NCI-H128 (cell line): ENCODE data around the gene MRPL14.

Experiments used
- DNase-seq: peaks from one replicate; lab custom pipeline; 2025; ENCODE audit not compliant: unreplicated experiment; lab: John Stamatoyannopoulos, UW

The MRPL14 gene

GRCh38 chr6:44126320-44127149 is 717 bp downstream of the MRPL14 start:
- DNase-seq = no peak

GRCh38 chr6:44123544-44123943 is 3.7 kb downstream of the MRPL14 start:
- DNase-seq = no peak

DNA sequence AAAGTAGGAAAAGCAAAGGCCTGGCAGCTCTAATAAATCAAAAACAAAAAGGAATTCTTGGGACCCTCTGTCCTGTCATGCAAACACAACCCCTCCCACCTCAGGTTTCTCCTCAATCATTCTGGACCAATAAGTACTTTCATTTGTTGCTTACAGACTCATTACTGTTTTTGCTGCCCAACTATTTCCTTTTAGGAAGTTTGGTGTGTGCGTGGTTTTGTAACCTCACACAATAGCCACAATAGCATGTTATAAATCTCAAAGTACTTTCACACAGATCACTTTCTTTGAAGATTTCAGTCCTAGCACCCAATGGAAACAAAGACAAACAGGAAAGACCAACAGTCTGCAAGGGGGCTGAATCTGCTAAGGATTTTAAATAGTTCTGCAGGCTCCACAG is 4.5 kb downstream of the MRPL14 start:
- no peak for DNase-seq

GRCh38 chr6:44120692-44121443 is 6.4 kb downstream of the MRPL14 start:
- DNase-seq = no peak

DNA sequence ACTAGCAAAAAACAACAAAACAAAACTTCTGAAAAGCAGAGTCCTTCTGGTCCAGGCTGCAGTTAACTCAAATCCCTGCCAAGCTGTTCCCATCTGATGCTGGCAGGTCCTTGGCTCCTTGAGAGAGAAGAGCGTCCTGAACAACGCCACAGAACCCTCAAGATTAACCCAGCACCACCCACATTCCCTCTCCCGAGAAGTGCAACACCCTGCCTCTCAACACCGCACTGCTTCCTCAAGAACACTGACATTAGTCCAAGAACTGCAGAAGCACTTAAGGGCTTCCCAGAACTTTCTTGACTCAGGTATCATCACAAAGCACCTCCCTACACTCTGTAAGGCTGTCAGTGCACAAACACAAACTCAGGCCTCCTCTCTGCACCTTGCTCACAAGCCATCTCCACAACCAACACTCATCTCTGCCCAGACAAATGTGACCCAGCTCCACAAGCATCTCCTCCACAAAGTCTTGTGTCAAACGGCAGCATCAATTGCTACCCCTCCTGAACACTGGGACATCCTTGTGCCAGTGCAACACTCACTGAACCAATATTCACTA is 7.5 kb downstream of the MRPL14 start:
- DNase-seq = no peak

- no peak for DNase-seq
Measured at GRCh38 chr6:44117397-44118128, 9.7 kb downstream of the MRPL14 start.

DNA sequence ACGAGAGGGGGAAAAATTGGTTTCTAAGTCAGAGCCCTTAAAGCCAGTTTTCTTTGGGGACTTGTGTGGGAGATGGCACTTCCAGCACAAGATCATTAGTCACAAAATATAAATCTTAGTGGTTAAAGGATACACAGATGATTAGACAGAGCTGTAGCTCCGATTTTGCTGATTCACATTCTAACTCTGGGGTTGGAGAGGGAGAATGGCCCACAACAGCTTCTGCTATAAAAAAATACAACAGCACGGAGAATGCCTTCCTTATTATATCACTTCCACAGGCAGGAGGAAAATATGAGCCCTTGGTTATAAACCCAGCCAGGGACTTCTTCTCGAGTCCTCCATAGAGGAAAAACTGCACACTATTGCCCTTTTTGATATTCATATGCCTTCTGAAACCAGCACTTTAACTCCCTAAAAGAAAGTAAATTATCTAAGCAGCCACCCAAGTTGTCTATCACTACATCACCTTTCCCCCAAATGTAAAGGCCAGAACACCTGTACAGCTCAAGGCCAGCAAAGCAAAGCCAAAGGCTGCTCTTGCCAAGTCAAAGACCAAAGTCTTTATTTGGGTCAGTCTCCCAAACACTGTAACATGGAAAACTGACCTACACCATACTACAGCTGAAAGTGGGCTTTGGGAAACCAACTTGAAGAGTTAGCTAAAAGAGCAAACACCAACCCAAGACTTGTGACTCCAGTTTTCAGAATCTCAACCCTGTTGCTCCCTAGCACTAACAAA is 10.4 kb downstream of the MRPL14 start:
- DNase-seq = no peak

GRCh38 chr6:44115866-44116265 is 11.4 kb downstream of the MRPL14 start:
- no peak for DNase-seq

DNA sequence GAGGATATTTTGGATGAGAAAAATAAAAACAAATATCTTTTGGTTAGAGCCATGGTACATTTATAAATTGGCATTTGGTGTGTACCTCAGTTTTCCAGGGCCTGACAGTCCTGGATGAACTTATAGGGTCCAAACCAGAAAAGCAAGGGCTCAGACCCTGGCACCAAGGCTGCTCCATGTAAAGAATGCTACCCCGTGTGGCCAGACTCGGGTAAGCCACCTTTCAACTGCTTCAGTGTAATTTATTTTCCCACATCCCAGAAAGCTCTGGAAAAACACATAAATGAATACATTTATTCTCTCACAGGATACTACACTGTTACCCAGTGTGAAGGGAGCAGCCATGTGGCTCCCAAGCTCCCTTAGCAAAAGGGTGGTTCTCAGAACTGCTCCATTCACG is 13.8 kb downstream of the MRPL14 start:
- no peak for DNase-seq

DNA sequence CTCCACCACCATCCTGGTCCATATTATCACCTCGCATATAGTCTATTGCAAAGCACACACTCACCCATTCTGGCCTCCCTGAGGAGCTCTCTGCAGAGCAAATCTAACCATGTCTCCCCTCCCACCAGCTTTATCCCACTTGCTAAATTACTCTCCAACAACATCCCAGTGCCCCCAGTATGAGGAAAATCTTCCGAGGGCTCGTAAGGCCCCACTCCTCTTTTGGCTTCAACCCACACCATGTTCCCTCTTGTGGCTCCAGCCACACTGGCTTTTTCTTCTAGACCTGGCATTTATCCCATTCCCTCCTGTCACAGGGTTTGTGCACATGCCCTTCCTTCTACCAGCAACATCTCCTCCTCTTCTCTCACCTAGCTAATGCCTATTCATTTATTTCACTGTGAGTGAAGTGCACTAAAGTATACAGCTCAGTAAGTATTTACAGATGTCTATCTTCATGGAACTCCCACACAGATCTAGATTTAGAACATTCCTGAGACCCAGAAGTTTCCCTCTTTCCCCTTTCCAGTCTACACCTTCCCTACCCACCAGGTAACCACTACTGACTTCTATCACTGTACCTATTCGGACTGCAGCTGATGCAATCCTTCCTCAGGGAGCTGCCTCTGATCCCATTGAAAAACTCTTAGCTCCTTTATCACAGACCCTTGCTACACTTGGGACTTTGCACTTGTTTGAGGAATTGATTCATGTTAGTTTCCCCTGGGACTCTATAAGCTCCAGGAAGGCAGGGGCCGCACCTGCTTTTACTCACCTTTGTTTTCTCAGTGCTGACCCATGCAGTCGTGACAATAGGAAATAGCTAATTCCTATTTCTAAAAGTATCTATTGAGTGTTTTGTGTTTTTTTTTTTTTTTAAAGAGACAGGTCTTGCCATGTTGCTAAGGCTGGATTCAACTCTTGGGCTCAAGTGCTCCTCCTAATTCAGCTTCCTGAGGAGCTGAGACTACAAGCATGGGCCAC is 15.5 kb downstream of the MRPL14 start:
- DNase-seq = no peak

- DNase-seq = no peak
Measured at GRCh38 chr6:44110966-44111365, 16.3 kb downstream of the MRPL14 start.

GRCh38 chr6:44110005-44110676 is 17.1 kb downstream of the MRPL14 start:
- DNase-seq = no peak

DNA sequence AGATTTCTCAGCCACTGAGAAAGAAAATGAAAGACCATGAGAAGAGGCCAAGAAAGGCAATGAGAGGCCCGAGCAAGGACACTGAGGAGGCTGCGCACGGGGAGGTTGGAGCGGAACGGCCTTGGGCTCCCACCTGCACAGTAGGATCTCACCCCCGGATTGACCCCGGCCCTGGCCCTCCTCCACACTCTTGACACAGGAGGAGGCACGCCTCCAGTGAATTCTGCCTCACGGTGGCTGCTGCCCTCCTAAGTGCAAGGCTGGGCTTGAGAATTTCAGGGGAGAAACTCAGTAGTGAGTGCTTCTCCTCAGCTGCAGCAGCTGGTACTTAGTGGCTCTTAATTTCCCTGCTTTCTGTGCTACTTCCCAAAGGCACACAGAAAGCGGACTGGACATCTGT is 18.0 kb downstream of the MRPL14 start:
- DNase-seq = no peak

- DNase-seq = no peak
Measured at GRCh38 chr6:44108471-44108870, 18.8 kb downstream of the MRPL14 start.

- DNase-seq = no peak
Measured at GRCh38 chr6:44107017-44107416, 20.2 kb downstream of the MRPL14 start.

- DNase-seq = no peak
Measured at GRCh38 chr6:44105993-44106740, 21.1 kb downstream of the MRPL14 start.

DNA sequence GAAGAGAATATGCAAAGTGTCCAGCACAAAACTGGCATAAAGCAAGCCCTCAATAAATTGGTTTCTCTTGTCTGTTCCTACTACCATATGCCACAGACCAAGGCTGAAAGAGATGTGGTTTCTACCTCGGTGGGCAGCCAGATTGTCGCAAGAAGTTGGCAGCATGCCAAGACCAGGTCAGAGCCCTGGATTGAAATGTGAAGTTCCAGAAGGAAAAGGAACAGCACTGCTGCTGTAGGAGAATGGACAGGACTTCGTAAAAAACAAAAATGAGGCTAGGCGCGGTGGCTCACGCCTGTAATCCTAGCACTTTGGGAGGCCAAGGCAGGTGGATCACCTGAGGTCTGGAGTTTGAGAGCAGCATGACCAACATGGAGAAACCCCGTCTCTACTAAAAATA is 22.1 kb downstream of the MRPL14 start:
- DNase-seq = no peak

DNA sequence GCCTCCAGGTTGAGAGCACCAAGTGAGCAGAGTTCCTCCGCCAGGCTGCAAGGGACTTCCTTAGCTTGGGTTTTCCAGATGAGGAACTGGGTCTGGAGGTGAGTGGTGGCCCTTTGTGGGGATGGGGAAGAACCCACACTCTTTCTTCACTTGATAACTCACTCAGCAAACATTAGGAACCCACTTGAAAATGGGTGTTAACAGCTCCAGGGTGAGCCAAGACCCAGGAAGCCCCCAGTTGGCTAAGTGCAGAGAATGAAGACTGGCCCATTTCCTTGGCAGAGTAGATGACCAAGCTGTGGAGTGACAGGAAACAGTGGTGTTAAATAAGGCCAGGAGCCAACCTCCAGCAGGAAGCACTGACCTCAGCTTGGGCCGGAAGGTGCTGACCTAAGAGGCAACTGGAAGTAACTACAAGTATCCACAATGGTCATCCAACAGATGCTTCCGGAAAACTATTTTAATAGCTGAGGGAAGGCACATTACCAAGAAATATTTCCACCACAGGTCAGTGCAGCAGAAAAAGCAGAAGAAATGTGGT is 22.7 kb downstream of the MRPL14 start:
- DNase-seq = no peak
